ENCODE results near the gene UBXN10.

DNA sequence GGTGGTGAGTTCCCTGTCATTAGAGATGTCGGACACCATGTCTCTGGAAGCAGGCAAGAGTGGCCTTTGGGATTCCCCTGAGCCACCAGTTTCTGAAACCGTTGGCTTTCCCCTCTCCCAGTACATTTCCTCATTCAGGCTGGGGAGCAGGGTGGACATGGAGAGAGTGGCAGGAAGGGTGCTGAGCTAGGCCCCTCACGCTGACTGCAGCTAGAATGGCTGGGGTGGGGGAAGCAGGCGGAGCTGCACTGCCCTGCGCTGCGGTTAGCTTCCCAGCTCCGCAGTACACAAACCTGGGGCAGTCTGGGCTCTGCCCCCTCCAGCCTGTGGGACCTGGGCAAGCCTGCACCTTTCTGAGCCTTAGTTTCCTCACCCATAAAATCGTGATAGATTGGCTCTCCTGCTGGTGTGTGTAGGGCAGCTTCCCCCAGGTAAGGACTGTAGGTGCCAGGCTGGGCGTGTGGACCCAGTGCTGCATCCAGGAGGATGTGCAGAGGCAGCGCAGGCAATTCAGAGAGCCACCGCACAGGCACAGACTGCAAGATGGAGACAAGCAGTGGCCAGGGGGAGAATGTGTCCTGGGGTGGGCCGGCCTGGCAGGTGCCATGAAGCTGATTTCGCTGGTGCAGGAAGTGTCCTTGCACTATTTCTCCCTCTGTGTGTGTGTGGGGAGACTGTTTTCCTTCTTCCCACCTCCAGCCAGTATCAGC is 43.7 kb upstream of the UBXN10 start:
- TF ChIP-seq, protein P1, sequence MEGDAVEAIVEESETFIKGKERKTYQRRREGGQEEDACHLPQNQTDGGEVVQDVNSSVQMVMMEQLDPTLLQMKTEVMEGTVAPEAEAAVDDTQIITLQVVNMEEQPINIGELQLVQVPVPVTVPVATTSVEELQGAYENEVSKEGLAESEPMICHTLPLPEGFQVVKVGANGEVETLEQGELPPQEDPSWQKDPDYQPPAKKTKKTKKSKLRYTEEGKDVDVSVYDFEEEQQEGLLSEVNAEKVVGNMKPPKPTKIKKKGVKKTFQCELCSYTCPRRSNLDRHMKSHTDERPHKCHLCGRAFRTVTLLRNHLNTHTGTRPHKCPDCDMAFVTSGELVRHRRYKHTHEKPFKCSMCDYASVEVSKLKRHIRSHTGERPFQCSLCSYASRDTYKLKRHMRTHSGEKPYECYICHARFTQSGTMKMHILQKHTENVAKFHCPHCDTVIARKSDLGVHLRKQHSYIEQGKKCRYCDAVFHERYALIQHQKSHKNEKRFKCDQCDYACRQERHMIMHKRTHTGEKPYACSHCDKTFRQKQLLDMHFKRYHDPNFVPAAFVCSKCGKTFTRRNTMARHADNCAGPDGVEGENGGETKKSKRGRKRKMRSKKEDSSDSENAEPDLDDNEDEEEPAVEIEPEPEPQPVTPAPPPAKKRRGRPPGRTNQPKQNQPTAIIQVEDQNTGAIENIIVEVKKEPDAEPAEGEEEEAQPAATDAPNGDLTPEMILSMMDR (IDR thresholded peaks at IDR 0.05; ENCODE audit: low read length) = no peak
- TF ChIP-seq EZH2 (optimal IDR thresholded peaks at IDR 0.05; ENCODE audit: low read depth, low read length) = no peak

Measured in MM.1S (cell line).